HUDEP-2 (cell line): Measurements from ENCODE around the gene ERCC2.
"Not testable (repeated sequence)": the region's sequence is repeated elsewhere in the genome, so short reads cannot be mapped to it uniquely, and the experiment has no call there.

ENCODE experiments used
- DNase-seq, 76 experiments: peaks; one replicate each; lab custom pipeline; 2025; ENCODE audit not compliant: unreplicated experiment in 76 of 76; lab: John Stamatoyannopoulos, UW

ERCC2 gene

GRCh38 chr19:45340232-45340898 is 30.0 kb downstream of the ERCC2 start, which contains the start of gene KLC3:
TSS of gene KLC3 (plus strand) at chr19:45340750. CDS start at chr19:45345542, 4,792 bp downstream.
- no peak for DNase-seq

DNA sequence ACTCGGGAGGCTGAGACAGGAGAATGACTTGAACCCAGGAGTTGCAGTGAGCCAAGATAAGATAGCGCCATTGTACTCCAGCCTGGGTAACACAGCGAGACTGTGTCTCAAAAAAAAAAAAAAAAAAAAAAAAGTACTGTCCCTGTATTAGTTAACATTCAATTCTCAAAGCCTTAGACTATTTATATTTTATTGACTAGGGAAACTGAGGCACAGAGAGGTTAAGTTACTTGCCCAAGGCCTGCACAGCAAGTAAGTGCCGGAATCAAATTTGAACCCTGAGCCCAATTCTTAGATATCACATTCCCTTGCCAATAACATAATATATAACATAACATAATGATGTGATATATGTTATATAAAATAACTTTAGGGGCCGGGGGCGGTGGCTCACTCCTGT is 30.7 kb downstream of the ERCC2 start:
- DNase-seq, result no peak

GRCh38 chr19:45336696-45337251 is 33.6 kb downstream of the ERCC2 start:
- DNase-seq, result no peak

GRCh38 chr19:45334881-45335280 is 35.5 kb downstream of the ERCC2 start:
- not testable (repeated sequence) for DNase-seq

DNA sequence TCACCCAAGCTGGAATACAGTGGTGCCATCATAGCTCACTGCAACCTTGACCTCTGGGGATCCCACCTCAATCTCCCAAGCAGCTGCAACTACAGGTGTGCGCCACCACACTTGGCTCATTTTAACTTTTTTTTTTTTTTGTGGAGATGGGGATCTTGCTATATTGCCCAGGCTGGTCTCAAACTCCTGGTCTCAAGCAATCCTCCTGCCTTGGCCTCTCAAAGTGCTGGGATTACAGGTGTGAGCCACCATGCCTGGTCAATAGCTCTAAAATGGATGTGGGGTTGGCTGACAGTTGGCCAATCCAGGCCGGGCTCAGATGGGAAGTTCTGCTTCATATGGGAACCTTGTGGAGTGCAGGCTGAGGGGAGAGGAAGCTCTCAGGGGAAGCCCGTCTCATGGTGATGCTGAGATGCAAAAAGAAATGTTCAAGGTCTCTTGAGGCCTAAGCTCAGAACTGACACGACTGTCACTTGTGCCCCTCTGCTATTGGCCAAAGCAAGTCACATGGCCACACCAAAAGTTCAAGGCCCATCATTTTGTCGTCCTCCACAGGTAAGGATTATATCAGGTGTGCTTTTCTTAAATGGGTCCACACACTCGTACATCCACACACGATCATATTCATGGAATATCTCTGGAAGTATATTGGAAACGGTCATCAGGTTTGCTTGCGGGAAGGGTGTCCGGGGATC is 36.6 kb downstream of the ERCC2 start:
- DNase-seq, result no peak

DNA sequence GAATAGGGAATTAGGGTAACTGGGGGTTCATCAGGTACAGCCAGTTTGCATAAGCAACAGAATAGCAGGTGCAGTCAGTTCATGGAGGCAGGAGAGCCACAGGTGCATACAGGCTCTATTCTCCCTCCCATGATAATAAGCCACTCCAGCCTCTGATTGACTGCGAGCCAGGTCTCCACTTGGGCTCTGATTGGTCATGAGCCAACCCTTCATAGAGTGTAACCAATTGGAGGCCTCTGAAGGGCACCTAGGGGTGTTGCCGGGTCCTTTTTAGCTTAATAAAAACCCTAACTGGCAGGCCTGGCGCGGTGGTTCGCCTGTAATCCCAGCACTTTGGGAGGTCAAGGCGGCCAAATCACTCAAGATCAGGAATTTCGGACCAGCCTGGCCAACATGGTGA is 39.0 kb downstream of the ERCC2 start:
- DNase-seq, result no peak

DNA sequence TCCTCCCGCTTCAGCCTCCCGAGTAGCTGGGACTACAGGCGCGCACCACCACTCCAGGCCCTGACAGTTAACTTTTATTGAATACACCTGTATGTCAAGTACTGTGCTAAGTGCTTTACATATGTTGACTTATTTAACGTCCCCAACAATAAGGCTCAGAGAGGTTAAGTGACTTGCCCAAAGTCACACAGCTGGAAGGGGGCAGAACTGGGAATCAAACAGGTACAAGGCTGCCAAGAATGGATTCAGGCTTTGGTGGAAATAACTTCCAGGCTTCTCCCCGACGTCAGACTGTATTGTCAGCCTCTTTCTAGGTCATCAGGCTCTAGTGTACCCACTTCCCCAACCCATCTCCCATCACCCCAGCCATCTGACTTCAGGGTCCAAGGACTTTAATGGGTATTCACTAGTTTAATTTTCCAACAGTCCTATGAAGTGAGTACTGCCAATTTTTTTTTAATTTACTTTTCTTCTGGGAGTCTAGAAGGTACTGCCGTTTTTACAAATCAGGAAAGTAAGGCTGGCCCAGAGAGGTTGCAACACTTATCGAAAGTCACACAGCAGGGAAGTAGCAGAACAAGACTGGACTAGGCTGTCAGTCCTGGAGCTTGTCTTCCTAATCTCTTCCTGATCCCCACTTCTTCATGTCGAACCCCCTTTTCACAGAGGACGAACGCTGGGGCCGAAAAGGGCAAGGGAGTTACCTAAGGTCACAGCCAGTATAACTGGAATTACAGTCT is 42.8 kb downstream of the ERCC2 start:
- DNase-seq, result no peak

GRCh38 chr19:45324349-45324907 is 45.9 kb downstream of the ERCC2 start:
- DNase-seq, result no peak

DNA sequence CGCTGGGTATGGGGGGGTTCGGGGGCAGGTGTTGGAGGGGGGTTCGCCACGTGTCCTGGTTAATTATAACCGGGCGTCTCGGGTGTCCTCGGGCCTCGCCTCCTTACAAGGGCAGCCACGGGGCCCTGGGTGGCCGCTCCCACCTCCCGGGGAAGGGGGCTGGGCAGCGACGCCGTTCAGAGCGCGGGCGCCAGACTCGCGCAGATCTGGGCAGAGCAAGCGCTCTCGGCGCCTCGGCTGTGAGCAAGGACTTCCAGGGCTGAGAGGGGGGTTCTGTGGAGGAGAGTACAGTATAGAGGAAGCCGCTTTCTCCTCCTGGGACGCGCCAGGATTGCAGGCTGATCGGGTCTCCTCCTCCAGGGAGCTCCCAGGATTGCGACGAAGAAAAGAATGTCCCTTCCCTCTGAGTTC is 46.7 kb downstream of the ERCC2 start:
- DNase-seq, result no peak

- no peak for DNase-seq
Measured at GRCh38 chr19:45322744-45323281, 47.6 kb downstream of the ERCC2 start, which contains the start of gene CKM. TSS of gene CKM (minus strand) at chr19:45322875. CDS start at chr19:45319713, 3,162 bp downstream.

DNA sequence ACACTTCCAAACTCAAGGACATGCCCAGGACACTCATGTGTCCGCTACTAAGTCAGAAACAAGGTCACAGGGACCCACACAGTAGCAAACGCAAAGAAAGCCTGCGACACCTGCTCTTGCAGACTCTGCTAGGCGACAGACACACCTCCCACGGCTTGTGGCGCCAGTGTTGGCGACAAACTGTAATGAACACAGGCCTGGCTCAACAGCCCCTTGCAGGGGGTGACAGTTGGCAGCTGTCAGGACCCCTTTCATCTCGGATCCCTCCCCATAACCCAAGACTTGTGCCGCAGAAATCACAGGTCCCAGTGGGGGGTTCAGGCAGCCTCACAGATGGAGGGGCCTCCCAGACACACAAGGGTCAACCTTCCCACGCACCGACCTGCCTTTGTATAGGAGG is 48.1 kb downstream of the ERCC2 start:
- no peak for DNase-seq

DNA sequence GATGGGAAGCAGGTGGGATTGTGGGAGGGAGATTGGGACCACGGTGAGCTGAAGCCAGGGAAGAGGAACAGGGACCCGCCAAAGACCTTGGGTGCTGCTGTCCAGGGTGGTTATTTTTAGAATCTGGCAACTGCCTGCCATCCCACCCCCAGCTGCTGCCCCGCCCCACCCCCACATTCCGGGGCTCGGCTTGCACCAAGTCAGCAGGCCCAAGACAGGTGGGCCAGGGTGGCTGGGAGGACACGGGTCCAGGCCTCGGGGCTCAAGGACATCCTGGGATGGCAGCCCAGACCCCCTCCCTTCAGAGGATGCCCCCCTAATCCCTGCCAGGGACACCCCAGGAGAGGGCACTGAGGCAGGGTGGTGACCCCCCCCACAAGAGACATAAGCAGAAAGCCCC is 48.5 kb downstream of the ERCC2 start:
- DNase-seq, result no peak

DNA sequence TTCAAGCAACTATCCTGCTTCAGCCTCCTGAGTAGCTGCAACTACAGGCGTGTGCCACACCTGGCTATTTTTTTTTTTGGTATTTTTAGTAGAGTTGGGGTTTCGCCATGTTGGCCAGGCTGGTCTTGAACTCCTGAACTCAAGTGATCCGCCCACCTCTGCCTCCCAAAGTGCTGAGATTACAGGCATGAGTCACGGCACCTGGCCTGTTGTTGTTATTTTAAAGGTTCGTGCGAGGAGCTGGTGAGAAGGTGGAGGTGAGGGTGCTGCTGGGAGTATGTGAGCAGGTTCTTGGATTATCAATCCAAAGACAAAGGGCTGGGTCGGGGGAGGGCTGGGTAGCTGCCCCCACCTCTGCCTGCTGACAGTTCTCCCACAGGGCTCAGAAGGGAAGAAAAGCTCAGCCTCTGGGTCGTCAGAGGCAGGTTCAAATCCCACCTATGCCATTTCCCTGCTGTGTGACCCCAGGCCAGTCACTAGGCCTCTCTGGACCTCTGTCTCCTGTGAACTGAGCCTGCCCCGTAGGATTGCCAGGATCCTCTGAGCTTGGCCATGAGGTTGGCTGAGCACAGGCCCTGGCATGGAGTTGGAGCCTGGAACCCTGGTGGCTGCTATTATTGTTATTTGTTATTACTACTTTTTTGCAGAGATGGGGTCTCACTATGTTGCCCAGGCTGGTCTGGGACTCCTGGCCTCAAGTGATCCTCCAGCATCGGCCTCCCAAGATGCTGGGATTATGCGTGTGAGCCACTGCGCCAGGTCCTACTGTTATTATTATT is 49.2 kb downstream of the ERCC2 start:
- no peak for DNase-seq

- no peak for DNase-seq
Measured at GRCh38 chr19:45315304-45315703, 55.1 kb downstream of the ERCC2 start.

- no peak for DNase-seq
Measured at GRCh38 chr19:45314708-45315245, 55.6 kb downstream of the ERCC2 start.

DNA sequence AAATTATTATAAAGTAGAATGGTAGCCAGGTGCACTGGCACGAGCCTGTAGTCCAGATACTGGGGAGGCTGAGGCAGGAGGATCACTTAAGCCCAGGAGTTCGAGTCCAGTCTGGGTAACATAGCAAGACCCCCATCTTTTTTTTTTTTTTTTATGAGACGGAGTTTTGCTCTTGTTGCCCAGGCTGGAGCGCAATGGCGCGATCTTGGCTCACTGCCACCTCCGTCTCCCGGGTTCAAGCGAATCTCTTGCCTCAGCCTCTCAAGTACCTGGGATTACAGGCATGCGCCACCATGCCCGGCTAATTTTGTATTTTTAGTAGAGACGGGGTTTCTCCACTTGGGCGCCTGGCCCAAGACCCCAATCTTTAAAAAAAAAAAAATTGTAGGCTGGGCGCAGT is 58.1 kb downstream of the ERCC2 start:
- DNase-seq, result not testable (repeated sequence)

DNA sequence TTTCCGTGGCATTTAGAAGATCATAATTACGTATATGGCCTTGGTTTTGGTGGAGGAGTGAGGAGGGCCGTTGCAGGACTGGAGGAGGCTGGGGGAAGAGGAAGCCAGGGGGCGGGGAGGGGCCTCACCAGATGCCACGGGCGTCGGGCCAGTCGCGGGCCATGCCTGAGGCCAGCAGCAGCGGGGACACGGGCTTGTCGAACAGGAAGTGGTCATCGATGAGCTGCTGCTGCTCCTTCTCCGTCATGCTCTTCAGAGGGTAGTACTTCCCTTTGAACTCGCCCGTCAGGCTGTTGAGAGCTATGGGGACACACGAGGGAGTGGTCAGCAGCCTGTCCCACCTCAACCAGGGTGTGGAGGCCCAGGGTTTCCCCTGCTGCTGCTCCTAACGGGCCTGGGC is 58.8 kb downstream of the ERCC2 start:
- no peak for DNase-seq

GRCh38 chr19:45309322-45309721 is 61.1 kb downstream of the ERCC2 start:
- DNase-seq, result not testable (repeated sequence)

DNA sequence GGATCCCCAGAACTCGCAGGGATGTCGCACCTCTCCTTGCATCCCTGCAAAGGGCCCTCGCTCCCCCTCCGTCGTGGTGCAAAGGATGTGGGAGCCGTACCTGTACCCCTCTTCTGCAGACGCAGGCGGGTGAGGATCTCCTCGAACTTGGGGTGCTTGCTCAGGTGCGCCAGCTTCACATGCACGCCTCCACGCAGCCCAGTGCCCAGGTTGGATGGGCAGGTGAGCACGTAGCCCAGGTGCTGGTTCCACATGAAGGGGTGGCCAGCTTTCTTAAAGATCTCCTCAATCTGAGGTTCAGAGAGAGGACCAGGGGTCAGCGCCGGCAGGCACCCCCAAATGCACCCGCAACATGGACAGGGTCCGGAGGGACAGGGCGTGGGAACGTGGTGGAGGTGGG is 63.0 kb downstream of the ERCC2 start:
- no peak for DNase-seq
